GM12878 (cell line): ENCODE measurements around the gene PCDHGC3. TPM values are rescaled to one million over a fixed set of nuclear protein-coding genes. Genes with fewer than 3 reads are reported as not detected.

ENCODE experiments used
- BHLHE40 ChIP-seq, 2 experiments: fragments of 450-650 bp in 1 of 2; IDR thresholded peaks; 2 replicates each; pipeline ENCODE4 v1.6.1; 2011 to 2017; ENCODE audit warnings: low read depth in 2 of 2, borderline replicate concordance in 1 of 2, improper control_type of control experiment in 1 of 2, low read length in 1 of 2, mild to moderate bottlenecking in 1 of 2
- CEBPZ ChIP-seq: fragments of 150-350 bp; IDR thresholded peaks from 2 replicates; pipeline ENCODE4 v1.6.1; 2016; ENCODE audit warnings: low read depth, low read length
- CUX1 ChIP-seq: IDR thresholded peaks from 2 replicates; pipeline ENCODE4 v1.6.1; 2012; ENCODE audit warnings: improper control_type of control experiment, low read depth, low read length; ENCODE audit not compliant: insufficient replicate concordance
- DPF2 ChIP-seq: fragments of 450-650 bp; IDR thresholded peaks from 2 replicates; pipeline ENCODE4 v1.6.1; 2017; ENCODE audit warnings: mild to moderate bottlenecking
- MTA3 ChIP-seq: IDR thresholded peaks from 2 replicates; pipeline ENCODE4 v1.6.1; 2012; ENCODE audit warnings: low read length, inconsistent platforms, borderline replicate concordance
- RB1 ChIP-seq: fragments of 450-650 bp; formaldehyde crosslinking; IDR thresholded peaks from 2 replicates; pipeline ENCODE4 v1.6.1; 2017; ENCODE audit warnings: mild to moderate bottlenecking, borderline replicate concordance
- SMC3 ChIP-seq: IDR thresholded peaks from 2 replicates; pipeline ENCODE4 v1.6.1; 2011; ENCODE audit warnings: low read length, improper control_type of control experiment, borderline replicate concordance
- SRF ChIP-seq, 2 experiments: IDR thresholded peaks; 2 replicates each; pipeline ENCODE4 v1.6.1; 2011; ENCODE audit warnings: low read depth in 2 of 2, low read length in 2 of 2, mild to moderate bottlenecking in 1 of 2, moderate library complexity in 1 of 2
- TCF12 ChIP-seq: IDR thresholded peaks from 2 replicates; pipeline ENCODE4 v1.6.1; 2011; ENCODE audit warnings: low read depth, mild to moderate bottlenecking, low read length
- YBX1 ChIP-seq: fragments of 450-650 bp; IDR thresholded peaks from 2 replicates; pipeline ENCODE4 v1.6.1; 2016; ENCODE audit warnings: antibody characterized with exemption
- ZBTB11 ChIP-seq: fragments of 450-650 bp; formaldehyde crosslinking; IDR thresholded peaks from 2 replicates; pipeline ENCODE4 v1.5.0; 2022; ENCODE audit warnings: mild to moderate bottlenecking, missing genetic modification characterization
- ZNF687 ChIP-seq: fragments of 450-650 bp; IDR thresholded peaks from 2 replicates; pipeline ENCODE4 v1.6.1; 2017; ENCODE audit warnings: mild to moderate bottlenecking, moderate library complexity
- polyA plus RNA-seq, 11 experiments: library from polyadenylated mRNA; depleted of rRNA in 4 of 11; unstranded in 6 of 11; stranded (reverse) in 5 of 11; fragments of >200 nt; fragmentation: Nextera tagmentation in 4 of 11; fragmentation: Illumina TruSeq in 1 of 11; extraction: Ambion mirVana in 4 of 11; extraction: Trizol in 1 of 11; gene quantifications; 1 replicate in 1 of 11; 2 replicates in 10 of 11; pipeline versions ENCODE4 v1.2.1 to v1.2.3, GENCODE V29; 2011 to 2016; ENCODE audit warnings: inconsistent platforms in 2 of 11, missing spikeins in 2 of 11, low read depth in 1 of 11
- total RNA-seq, 4 experiments: library from RNA; depleted of rRNA in 3 of 4; stranded (reverse); fragments of >200 nt in 3 of 4; fragmentation: Illumina TruSeq in 1 of 4; extraction: Trizol in 1 of 4; gene quantifications; 2 replicates each; pipeline versions ENCODE4 v1.2.1 to v1.2.3, GENCODE V29; 2013 to 2021

Gene PCDHGC3
- total and polyA plus RNA-seq, 10 of the 15 experiments (the other 5 are each of a cell fraction or from before 2014, with no cell fraction given): 0.53 to 22.1 (median 12.0) TPM

- TF ChIP-seq ZNF687 (0 out of 2 replicates have a peak, but pooled peaks have one; percentile 40), RB1 (no peak), CUX1 (no peak), BHLHE40 (IDR thresholded peaks at IDR 0.05; ENCODE audit: borderline replicate concordance in 1 of 2, low read depth in 2 of 2, low read length in 1 of 2) (0 out of 4 replicates have a peak, but pooled peaks of 1 of the 2 experiments have one; percentile 11), SRF (IDR thresholded peaks at IDR 0.05; ENCODE audit: low read depth in 2 of 2, low read length in 2 of 2) (no peak), CEBPZ (no peak), SMC3 (no peak), ZBTB11 (no peak), YBX1 (no peak), DPF2 (0 out of 2 replicates have a peak, but pooled peaks have one; percentile 40), MTA3 (no peak), TCF12 (peak; percentile 16; the same call in 1 of the 2 replicates)
Measured at GRCh38 chr5:141507387-141508091, 31.8 kb downstream of the PCDHGC3 start (continued).
